ENCODE measurements around the gene SREBF1.

SREBF1 gene

DNA sequence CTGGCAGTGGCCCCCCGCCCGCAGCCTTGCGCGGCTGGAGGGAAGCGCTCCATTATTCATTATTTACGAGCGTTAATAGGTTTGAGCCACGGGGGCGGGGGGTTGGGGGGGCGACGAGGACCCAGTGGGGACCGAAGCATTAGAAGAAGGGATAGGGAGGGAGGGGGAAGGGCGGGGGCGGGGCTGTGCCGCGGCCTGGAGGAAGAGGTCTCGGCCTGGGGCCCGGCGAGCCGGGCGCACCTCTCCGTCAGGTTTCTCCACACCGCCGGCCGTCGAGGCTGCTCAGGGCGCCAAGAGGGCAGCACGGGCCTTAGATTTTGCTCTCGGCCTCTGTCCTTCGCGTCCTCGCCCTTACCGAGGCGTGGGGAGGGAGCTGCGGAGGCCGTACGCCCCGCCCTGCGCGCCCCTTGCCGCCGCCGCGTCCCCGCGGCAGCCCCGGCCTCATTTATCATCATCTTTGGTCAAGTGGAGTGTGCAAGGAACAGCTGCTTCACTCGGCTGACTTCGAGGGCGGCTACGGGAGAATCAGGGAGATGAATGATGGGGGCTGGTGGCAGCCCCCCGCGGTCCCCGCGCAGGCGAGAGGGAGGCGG is 54.2 kb downstream of the SREBF1 start:
- Histone ChIP-seq H3K9me3 (ENCODE audit: severe bottlenecking) (no peaks in the 10 kb centered on the region), H3K4me3 (ENCODE audit: severe bottlenecking) (peak overlapping the region; percentile 34), H3K4me1 (ENCODE audit: insufficient read depth, poor library complexity, severe bottlenecking) (peaks cover 19% of the 10 kb centered on the region), H3K27ac (ENCODE audit: poor library complexity, severe bottlenecking) (peak overlapping the region; percentile 75), H3K36me3 (ENCODE audit: low read depth) (no peaks in the 10 kb centered on the region), H3K27me3 (ENCODE audit: insufficient read depth, poor library complexity, severe bottlenecking) (no peaks in the 10 kb centered on the region)
- DNase-seq (ENCODE audit: low spot score) (no peak), ATAC-seq (ENCODE audit: low read depth) (peak; percentile 6)
- TF ChIP-seq, protein P1, sequence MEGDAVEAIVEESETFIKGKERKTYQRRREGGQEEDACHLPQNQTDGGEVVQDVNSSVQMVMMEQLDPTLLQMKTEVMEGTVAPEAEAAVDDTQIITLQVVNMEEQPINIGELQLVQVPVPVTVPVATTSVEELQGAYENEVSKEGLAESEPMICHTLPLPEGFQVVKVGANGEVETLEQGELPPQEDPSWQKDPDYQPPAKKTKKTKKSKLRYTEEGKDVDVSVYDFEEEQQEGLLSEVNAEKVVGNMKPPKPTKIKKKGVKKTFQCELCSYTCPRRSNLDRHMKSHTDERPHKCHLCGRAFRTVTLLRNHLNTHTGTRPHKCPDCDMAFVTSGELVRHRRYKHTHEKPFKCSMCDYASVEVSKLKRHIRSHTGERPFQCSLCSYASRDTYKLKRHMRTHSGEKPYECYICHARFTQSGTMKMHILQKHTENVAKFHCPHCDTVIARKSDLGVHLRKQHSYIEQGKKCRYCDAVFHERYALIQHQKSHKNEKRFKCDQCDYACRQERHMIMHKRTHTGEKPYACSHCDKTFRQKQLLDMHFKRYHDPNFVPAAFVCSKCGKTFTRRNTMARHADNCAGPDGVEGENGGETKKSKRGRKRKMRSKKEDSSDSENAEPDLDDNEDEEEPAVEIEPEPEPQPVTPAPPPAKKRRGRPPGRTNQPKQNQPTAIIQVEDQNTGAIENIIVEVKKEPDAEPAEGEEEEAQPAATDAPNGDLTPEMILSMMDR (IDR thresholded peaks at IDR 0.05; ENCODE audit: poor library complexity, severe bottlenecking), result no peak

DNA sequence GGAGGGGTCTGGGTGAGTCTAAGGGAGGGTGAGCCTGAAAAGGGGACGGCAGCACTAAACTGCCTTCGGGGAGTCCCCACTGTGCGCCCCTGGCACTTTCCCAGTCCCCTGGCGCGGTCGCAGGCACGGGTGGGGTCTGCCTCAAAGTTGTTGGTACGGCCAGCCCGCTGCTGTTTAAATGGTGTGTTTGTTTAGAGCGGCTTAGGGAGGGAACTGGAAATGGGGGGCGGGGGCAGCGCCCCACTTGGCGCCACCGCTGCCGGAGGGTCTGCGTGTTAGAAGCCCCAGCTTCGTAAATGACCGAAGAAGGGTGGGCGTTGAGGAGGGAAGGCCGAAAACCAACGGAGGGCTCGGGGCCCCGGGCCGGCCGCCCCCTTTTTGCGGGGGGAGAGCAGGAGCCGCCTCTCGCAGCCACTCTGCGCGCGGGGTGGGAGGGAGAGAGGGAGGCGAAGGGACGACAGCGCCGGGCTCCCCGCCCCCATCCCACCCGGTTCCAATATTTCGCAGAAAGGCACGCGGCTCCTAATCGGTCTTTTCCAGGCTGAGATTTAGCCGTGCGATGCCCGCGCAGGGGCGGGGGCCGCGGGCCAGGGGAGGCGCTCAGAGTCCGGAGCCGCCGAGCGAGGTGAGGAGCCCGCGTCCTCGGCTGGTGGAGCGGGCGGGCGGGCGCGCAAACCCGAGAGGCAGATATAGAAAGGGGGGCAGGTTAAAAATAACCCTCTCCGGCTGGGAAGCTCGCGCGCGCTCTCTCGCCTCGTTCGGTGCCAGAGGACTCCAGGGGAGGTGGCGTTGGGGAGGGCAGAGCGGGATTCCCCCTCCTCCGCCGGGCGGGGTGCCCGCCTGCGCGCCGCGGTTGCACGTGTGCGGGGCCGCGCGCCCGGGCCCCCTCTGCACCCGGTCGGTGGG is 54.9 kb downstream of the SREBF1 start:
- peak; percentile 49 for ATAC-seq (ENCODE audit: low read depth)
- no peaks in the 10 kb centered on the region for H3K27me3 ChIP-seq (ENCODE audit: insufficient read depth, poor library complexity, severe bottlenecking)
- TF ChIP-seq, protein P1 (IDR thresholded peaks at IDR 0.05; ENCODE audit: poor library complexity, severe bottlenecking), result no peak
- peaks cover 19% of the 10 kb centered on the region for H3K4me1 ChIP-seq (ENCODE audit: insufficient read depth, poor library complexity, severe bottlenecking)
- peak overlapping the region; percentile 75 for H3K27ac ChIP-seq (ENCODE audit: poor library complexity, severe bottlenecking)
- DNase-seq (ENCODE audit: low spot score), result no peak
- H3K9me3 ChIP-seq (ENCODE audit: severe bottlenecking), result no peaks in the 10 kb centered on the region
- no peaks in the 10 kb centered on the region for H3K36me3 ChIP-seq (ENCODE audit: low read depth)
- H3K4me3 ChIP-seq (ENCODE audit: severe bottlenecking), result peak overlapping the region; percentile 34

DNA sequence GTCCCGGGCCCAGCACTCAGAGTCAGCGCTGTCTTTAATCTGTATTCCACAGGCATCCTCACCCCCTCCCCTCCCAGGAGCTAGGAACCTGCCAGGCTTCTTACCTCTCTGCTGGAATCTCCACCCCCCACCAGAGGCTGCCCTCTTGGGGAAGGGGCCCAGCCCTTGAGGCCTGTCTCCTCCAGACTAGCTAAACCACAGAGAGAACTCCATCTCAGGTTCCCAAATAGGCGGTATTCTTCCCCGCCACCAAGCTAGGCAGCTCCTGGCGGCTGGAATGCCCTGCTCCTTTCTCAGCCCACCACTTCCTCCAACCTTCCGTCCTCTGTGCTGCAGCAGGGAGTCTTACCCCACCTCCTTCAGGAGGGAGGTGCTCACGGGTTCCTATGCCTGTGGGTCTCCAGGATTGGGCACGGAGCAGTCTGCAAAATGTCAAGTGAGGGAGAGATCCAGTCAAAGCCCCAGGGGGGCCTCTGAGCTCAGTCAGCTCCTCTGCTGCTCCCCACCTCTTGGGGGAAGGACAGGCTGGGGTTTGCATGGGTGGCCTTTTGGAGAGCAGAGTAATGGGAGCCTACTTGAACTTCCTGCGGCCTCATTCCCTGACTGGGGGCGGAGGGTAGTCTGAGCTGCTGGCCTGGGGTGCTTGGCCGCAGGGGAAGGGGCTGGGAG is 55.7 kb downstream of the SREBF1 start:
- no peak for DNase-seq (ENCODE audit: low spot score)
- Histone ChIP-seq H3K36me3 (ENCODE audit: low read depth) (no peaks in the 10 kb centered on the region), H3K27me3 (ENCODE audit: insufficient read depth, poor library complexity, severe bottlenecking) (no peaks in the 10 kb centered on the region), H3K27ac (ENCODE audit: poor library complexity, severe bottlenecking) (peak overlapping the region; percentile 75), H3K4me3 (ENCODE audit: severe bottlenecking) (peak overlapping the region; percentile 34), H3K4me1 (ENCODE audit: insufficient read depth, poor library complexity, severe bottlenecking) (peaks cover 19% of the 10 kb centered on the region), H3K9me3 (ENCODE audit: severe bottlenecking) (no peaks in the 10 kb centered on the region)
- peak; percentile 76 for ATAC-seq (ENCODE audit: low read depth)
- TF ChIP-seq, protein P1 (IDR thresholded peaks at IDR 0.05; ENCODE audit: poor library complexity, severe bottlenecking), result peak; percentile 33

DNA sequence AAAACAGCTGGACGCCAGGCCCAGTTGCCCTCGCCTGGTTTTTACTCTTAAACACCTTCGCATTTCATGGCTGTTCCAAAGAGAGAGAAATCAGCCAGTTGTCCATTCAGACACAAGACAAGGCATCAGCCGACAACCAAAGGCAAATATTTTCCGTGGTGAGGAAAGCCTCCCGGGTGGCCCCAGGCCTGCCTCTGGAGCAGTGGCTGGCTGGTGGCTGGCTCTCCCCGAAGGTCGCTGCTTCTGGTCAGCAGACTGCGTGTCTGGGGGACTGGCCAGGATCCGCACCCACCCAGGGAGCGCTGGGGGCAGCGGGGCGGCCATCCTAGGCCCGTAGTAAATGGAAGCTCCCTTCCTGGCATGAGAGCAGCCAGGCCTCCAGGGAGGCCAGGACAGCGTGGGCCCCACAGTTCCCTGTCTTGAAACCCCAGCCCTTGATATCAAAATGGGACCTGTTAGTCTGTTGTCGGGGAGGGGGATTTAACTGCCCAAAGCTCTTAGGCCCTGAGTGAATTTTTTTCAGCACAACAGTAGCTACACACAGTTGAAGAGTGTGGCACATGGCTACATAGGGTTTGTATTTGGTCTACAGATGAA is 57.7 kb downstream of the SREBF1 start:
- Histone ChIP-seq H3K4me3 (ENCODE audit: severe bottlenecking) (no peak overlapping the region), H3K36me3 (ENCODE audit: low read depth) (no peaks in the 10 kb centered on the region), H3K27ac (ENCODE audit: poor library complexity, severe bottlenecking) (peak overlapping the region; percentile 75), H3K27me3 (ENCODE audit: insufficient read depth, poor library complexity, severe bottlenecking) (no peaks in the 10 kb centered on the region), H3K4me1 (ENCODE audit: insufficient read depth, poor library complexity, severe bottlenecking) (peaks cover 25% of the 10 kb centered on the region), H3K9me3 (ENCODE audit: severe bottlenecking) (no peaks in the 10 kb centered on the region)
- DNase-seq (ENCODE audit: low spot score) (no peak), ATAC-seq (ENCODE audit: low read depth) (no peak)
- TF ChIP-seq, protein P1 (IDR thresholded peaks at IDR 0.05; ENCODE audit: poor library complexity, severe bottlenecking), result no peak

All from RWPE2 (cell line).